ENCODE measurements around the gene XRCC6.

GRCh38 chr22:41683616-41684015 is 62.5 kb downstream of the XRCC6 start:
- TF ChIP-seq CTCF (IDR thresholded peaks at IDR 0.05) (no peak), POLR2A (IDR thresholded peaks at IDR 0.05) (no peak)

Measured in Peyer's patch (tissue), 4 donors.